ENCODE results near the gene MTFP1. TPM values are rescaled to one million over a fixed set of nuclear protein-coding genes. Genes with fewer than 3 reads are reported as not detected.

The MTFP1 gene
- total and polyA plus RNA-seq, 2 of the 4 experiments (the other 2 are of a cell fraction), result 7.3 to 7.7 TPM

GRCh38 chr22:30390974-30391691 is 34.4 kb upstream of the MTFP1 start:
- no peak; the same call in 1 of the 2 replicates for ATAC-seq (ENCODE audit: low read depth)
- H2BK20ac ChIP-seq (ENCODE audit: low read depth, low read length), result peak overlapping the region; percentile 54; the same call in 1 of the 2 replicates
- ChIA-PET CTCF (interaction anchor here (1.2 kb wide), 1 partner anchor 35 kb away, joined by 3 read pairs; no protein-coding TSS in a partner anchor), POLR2A (ENCODE audit: unreplicated experiment) (no interaction called here)
- H2AFZ ChIP-seq (replicated peaks; ENCODE audit: low read length, poor library complexity), result peak overlapping the region; percentile 85
- H2BK15ac ChIP-seq (ENCODE audit: low read depth, low read length), result peak overlapping the region; percentile 46; the same call in 2 of the 3 replicates
- in situ Hi-C loops (cut with MboI; ENCODE audit: low sequenced_read_pairs) (loop anchor here (10.0 kb wide), 2 partner anchors 94 to 286 kb away; no protein-coding TSS in a partner anchor), intact Hi-C loops (cut with micrococcal nuclease) (loop anchor here (1.0 kb wide), 1 partner anchor 94 kb away; no protein-coding TSS in a partner anchor), dilution Hi-C loops (cut with HindIII; ENCODE audit: low sequenced_read_pairs, unreplicated experiment) (no loop called here)
- H2AK9ac ChIP-seq (replicated peaks; ENCODE audit: low read depth, low read length, poor library complexity), result peak overlapping the region; percentile 10
- no peak overlapping the region for H3K56ac ChIP-seq (ENCODE audit: extremely low read depth, insufficient read depth, low read length)
- no peak overlapping the region for H3K4me3 ChIP-seq (ENCODE audit: insufficient read depth, low read depth, low read length)
- WGBS, 2 experiments (ENCODE audit: extremely low coverage in 2 of 2, insufficient read length in 1 of 2), result 78% methylated on average over 1 of the region's 5 CpGs; no CpG with 5 or more reads in 1 of the 2 experiments
- peak overlapping the region; percentile 34; the same call in 1 of the 2 replicates for H4K5ac ChIP-seq (ENCODE audit: low read depth, low read length)
- H3K23ac ChIP-seq (ENCODE audit: low read depth, low read length), result no peak overlapping the region
- H2AK5ac ChIP-seq (ENCODE audit: low read depth, low read length), result peak overlapping the region; percentile 75
- H4K20me1 ChIP-seq (ENCODE audit: insufficient read depth, low read length), result no peaks in the 10 kb centered on the region
- H3K9ac ChIP-seq (ENCODE audit: low read depth, low read length), result no peak overlapping the region
- no peak overlapping the region for H2BK5ac ChIP-seq (ENCODE audit: low read depth, low read length, poor library complexity, severe bottlenecking)
- no peak overlapping the region for H3K18ac ChIP-seq (ENCODE audit: low read depth, low read length)
- H3K79me1 ChIP-seq (ENCODE audit: low read depth in 1 of 2, low read length in 2 of 2), result peaks cover 5 to 11% of the 10 kb centered on the region in 2 experiments
- DNase-seq, result peak; percentile 70
- peak overlapping the region; percentile 45 for H4K91ac ChIP-seq (ENCODE audit: insufficient read depth, low read depth, low read length)
- no peaks in the 10 kb centered on the region for H3K27me3 ChIP-seq (ENCODE audit: control insufficient read depth, insufficient read depth, low read length)
- BruUV-seq (replicated peaks), result no TSS peak
- peak overlapping the region; percentile 55 for H3K4ac ChIP-seq (ENCODE audit: low read depth, low read length)
- H3K4me2 ChIP-seq (ENCODE audit: low read depth, low read length), result no peak overlapping the region
- peak overlapping the region; percentile 9 to 73; a peak in 2 of 4 replicates for H4K8ac ChIP-seq (ENCODE audit: low read depth in 2 of 2, low read length in 2 of 2)
- no peaks in the 10 kb centered on the region for H3K9me3 ChIP-seq (ENCODE audit: control insufficient read depth, insufficient read depth, low read length)
- H3K9me1 ChIP-seq (ENCODE audit: insufficient read depth, low read length), result peaks cover 7% of the 10 kb centered on the region
- H2BK120ac ChIP-seq (ENCODE audit: low read depth, low read length), result 0 out of 2 replicates have a peak overlapping the region, but pooled peaks have one; percentile 40
- H3K14ac ChIP-seq (replicated peaks; ENCODE audit: low read depth, low read length), result 0 out of 2 replicates have a peak overlapping the region, but pooled peaks have one; percentile 54
- H3K36me3 ChIP-seq (ENCODE audit: control insufficient read depth, insufficient read depth, low read length), result no peaks in the 10 kb centered on the region
- peaks cover 13% of the 10 kb centered on the region for H3K4me1 ChIP-seq (ENCODE audit: control insufficient read depth, insufficient read depth, low read length)
- no peak overlapping the region for H3K27ac ChIP-seq (ENCODE audit: insufficient read depth, low read length)
- TF ChIP-seq RAD21 (IDR thresholded peaks at IDR 0.05; ENCODE audit: low read length), result peak; percentile 91
- no peak for TF ChIP-seq CHD1 (IDR thresholded peaks at IDR 0.05; ENCODE audit: low read depth, low read length)
- peak; percentile 36; the same call in 1 of the 2 replicates for TF ChIP-seq MXI1 (IDR thresholded peaks at IDR 0.05; ENCODE audit: borderline replicate concordance, low read depth, low read length)
- TF ChIP-seq, protein P1, sequence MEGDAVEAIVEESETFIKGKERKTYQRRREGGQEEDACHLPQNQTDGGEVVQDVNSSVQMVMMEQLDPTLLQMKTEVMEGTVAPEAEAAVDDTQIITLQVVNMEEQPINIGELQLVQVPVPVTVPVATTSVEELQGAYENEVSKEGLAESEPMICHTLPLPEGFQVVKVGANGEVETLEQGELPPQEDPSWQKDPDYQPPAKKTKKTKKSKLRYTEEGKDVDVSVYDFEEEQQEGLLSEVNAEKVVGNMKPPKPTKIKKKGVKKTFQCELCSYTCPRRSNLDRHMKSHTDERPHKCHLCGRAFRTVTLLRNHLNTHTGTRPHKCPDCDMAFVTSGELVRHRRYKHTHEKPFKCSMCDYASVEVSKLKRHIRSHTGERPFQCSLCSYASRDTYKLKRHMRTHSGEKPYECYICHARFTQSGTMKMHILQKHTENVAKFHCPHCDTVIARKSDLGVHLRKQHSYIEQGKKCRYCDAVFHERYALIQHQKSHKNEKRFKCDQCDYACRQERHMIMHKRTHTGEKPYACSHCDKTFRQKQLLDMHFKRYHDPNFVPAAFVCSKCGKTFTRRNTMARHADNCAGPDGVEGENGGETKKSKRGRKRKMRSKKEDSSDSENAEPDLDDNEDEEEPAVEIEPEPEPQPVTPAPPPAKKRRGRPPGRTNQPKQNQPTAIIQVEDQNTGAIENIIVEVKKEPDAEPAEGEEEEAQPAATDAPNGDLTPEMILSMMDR (conservative IDR thresholded peaks at IDR 0.05; ENCODE audit: low read depth, low read length), result peak; percentile 87
- TF ChIP-seq POLR2A (IDR thresholded peaks at IDR 0.05; ENCODE audit: low read depth, low read length), result no peak
- TF ChIP-seq RFX5 (IDR thresholded peaks at IDR 0.05; ENCODE audit: low read depth, low read length), result no peak
- TF ChIP-seq MAFK (IDR thresholded peaks at IDR 0.05; ENCODE audit: low read depth, low read length), result no peak
- peak; percentile 47; the same call in 1 of the 2 replicates for TF ChIP-seq FOS (IDR thresholded peaks at IDR 0.05; ENCODE audit: low read depth, low read length)
- TF ChIP-seq USF2 (IDR thresholded peaks at IDR 0.05; ENCODE audit: low read depth, low read length), result peak; percentile 60; the same call in 1 of the 2 replicates
- no peak for TF ChIP-seq NFE2L2 (IDR thresholded peaks at IDR 0.05; ENCODE audit: low read depth, low read length)
- no peak for TF ChIP-seq CEBPB (IDR thresholded peaks at IDR 0.05; ENCODE audit: low read depth, low read length)
- TF ChIP-seq RCOR1 (IDR thresholded peaks at IDR 0.05; ENCODE audit: insufficient replicate concordance, low read length), result no peak
- TF ChIP-seq BHLHE40 (IDR thresholded peaks at IDR 0.05; ENCODE audit: low read depth, low read length), result no peak
- TF ChIP-seq SMC3 (IDR thresholded peaks at IDR 0.05; ENCODE audit: low read depth, low read length), result peak; percentile 87
